Measurements from ENCODE around the gene GLP2R. TPM values are rescaled to one million over a fixed set of nuclear protein-coding genes. Genes with fewer than 3 reads are reported as not detected.

GLP2R gene
- total and polyA plus RNA-seq, 2 experiments from 2014 or later: not detected

GRCh38 chr17:9790316-9790715, 35.4 kb upstream of the GLP2R start:
- H3K27ac Mint-ChIP-seq: no peak overlapping the region
- H3K27me3 ChIP-seq (ENCODE audit: insufficient read depth): no peaks in the 10 kb centered on the region

More at GRCh38 chr17:9790316-9790715, 35.4 kb upstream of the GLP2R start:
- DNase-seq (ENCODE audit: low spot score) (no peak), ATAC-seq (no peak)
- H4K20me1 ChIP-seq (replicated peaks; ENCODE audit: insufficient read depth): no peaks in the 10 kb centered on the region
- no peaks in the 10 kb centered on the region for H3K4me1 ChIP-seq (ENCODE audit: insufficient read depth)
- peaks cover 6% of the 10 kb centered on the region for H3K27me3 Mint-ChIP-seq (ENCODE audit: insufficient read depth, low read depth, poor library complexity)
- H3K79me2 ChIP-seq (replicated peaks; ENCODE audit: insufficient read depth): no peaks in the 10 kb centered on the region
- no peak for TF ChIP-seq CREB1 (CRISPR knock-in tag; IDR thresholded peaks at IDR 0.05; ENCODE audit: low read depth)
- no peak for TF ChIP-seq POLR2AphosphoS5 (IDR thresholded peaks at IDR 0.05; ENCODE audit: low read depth)
- TF ChIP-seq, protein P1, sequence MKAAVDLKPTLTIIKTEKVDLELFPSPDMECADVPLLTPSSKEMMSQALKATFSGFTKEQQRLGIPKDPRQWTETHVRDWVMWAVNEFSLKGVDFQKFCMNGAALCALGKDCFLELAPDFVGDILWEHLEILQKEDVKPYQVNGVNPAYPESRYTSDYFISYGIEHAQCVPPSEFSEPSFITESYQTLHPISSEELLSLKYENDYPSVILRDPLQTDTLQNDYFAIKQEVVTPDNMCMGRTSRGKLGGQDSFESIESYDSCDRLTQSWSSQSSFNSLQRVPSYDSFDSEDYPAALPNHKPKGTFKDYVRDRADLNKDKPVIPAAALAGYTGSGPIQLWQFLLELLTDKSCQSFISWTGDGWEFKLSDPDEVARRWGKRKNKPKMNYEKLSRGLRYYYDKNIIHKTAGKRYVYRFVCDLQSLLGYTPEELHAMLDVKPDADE (IDR thresholded peaks at IDR 0.05): no peak
- no peak for TF ChIP-seq CTCF (conservative IDR thresholded peaks at IDR 0.05; ENCODE audit: low read depth in 2 of 2)
- TF ChIP-seq ZNF462 (CRISPR knock-in tag; IDR thresholded peaks at IDR 0.05): no peak
- TF ChIP-seq ZNF114 (CRISPR knock-in tag; IDR thresholded peaks at IDR 0.05): no peak
- no peak for TF ChIP-seq ZNF331 (CRISPR knock-in tag; IDR thresholded peaks at IDR 0.05; ENCODE audit: low read depth)
- TF ChIP-seq STAT1 (IDR thresholded peaks at IDR 0.05; ENCODE audit: unreplicated experiment): no peak
- TF ChIP-seq EZH2 (IDR thresholded peaks at IDR 0.05; ENCODE audit: low read depth, unreplicated experiment): no peak
- no peak for TF ChIP-seq EZH2phosphoT487 (IDR thresholded peaks at IDR 0.05; ENCODE audit: unreplicated experiment)
- no peak for TF ChIP-seq NANOG (IDR thresholded peaks at IDR 0.05; ENCODE audit: borderline replicate concordance)
- TF ChIP-seq JUNB (IDR thresholded peaks at IDR 0.05; ENCODE audit: unreplicated experiment): no peak
- TF ChIP-seq, protein P2, sequence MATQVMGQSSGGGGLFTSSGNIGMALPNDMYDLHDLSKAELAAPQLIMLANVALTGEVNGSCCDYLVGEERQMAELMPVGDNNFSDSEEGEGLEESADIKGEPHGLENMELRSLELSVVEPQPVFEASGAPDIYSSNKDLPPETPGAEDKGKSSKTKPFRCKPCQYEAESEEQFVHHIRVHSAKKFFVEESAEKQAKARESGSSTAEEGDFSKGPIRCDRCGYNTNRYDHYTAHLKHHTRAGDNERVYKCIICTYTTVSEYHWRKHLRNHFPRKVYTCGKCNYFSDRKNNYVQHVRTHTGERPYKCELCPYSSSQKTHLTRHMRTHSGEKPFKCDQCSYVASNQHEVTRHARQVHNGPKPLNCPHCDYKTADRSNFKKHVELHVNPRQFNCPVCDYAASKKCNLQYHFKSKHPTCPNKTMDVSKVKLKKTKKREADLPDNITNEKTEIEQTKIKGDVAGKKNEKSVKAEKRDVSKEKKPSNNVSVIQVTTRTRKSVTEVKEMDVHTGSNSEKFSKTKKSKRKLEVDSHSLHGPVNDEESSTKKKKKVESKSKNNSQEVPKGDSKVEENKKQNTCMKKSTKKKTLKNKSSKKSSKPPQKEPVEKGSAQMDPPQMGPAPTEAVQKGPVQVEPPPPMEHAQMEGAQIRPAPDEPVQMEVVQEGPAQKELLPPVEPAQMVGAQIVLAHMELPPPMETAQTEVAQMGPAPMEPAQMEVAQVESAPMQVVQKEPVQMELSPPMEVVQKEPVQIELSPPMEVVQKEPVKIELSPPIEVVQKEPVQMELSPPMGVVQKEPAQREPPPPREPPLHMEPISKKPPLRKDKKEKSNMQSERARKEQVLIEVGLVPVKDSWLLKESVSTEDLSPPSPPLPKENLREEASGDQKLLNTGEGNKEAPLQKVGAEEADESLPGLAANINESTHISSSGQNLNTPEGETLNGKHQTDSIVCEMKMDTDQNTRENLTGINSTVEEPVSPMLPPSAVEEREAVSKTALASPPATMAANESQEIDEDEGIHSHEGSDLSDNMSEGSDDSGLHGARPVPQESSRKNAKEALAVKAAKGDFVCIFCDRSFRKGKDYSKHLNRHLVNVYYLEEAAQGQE (IDR thresholded peaks at IDR 0.05; ENCODE audit: unreplicated experiment): no peak
- H3K9me3 Mint-ChIP-seq: no peaks in the 10 kb centered on the region
- no peaks in the 10 kb centered on the region for H3K4me1 Mint-ChIP-seq
- no peak overlapping the region for H3K4me2 ChIP-seq
- H3K4me3 Mint-ChIP-seq: no peak overlapping the region
- no peak overlapping the region for H2AFZ ChIP-seq
- H3K36me3 ChIP-seq (ENCODE audit: insufficient read depth): no peaks in the 10 kb centered on the region
- no peaks in the 10 kb centered on the region for H3K9me2 ChIP-seq (ENCODE audit: insufficient read depth)
- H3F3A ChIP-seq (replicated peaks; ENCODE audit: low read depth): no peaks in the 10 kb centered on the region
- H3K4me3 ChIP-seq: no peak overlapping the region
- H3K27ac ChIP-seq (ENCODE audit: low read depth): no peak overlapping the region
- no peaks in the 10 kb centered on the region for H3K36me3 Mint-ChIP-seq (ENCODE audit: low read depth)
